ENCODE measurements around the gene MAST1.

Gene MAST1

GRCh38 chr19:12859546-12859945 is 21.2 kb downstream of the MAST1 start:
- TF ChIP-seq EZH2 (IDR thresholded peaks at IDR 0.05) (no peak), FOXP2 (optimal IDR thresholded peaks at IDR 0.05; ENCODE audit: control extremely low read depth, extremely low read length, insufficient read depth) (no peak), POLR2AphosphoS5 (IDR thresholded peaks at IDR 0.05; ENCODE audit: borderline replicate concordance, low read depth, low read length) (no peak)
- no peak for DNase-seq (ENCODE audit: low read depth, low spot score)
- Histone ChIP-seq H3K4me3 (no peak overlapping the region), H3K36me3 (ENCODE audit: insufficient read depth, low read length) (peaks cover 5% of the 10 kb centered on the region; the same call in 1 of the 2 replicates), H3K9ac (ENCODE audit: insufficient read length) (no peak overlapping the region), H3K9me3 (ENCODE audit: low read depth, low read length) (no peaks in the 10 kb centered on the region), H3K27ac (no peak overlapping the region)

- Histone ChIP-seq H3K9ac (ENCODE audit: insufficient read length) (no peak overlapping the region), H3K36me3 (ENCODE audit: insufficient read depth, low read length) (no peaks in the 10 kb centered on the region; the same call in 1 of the 2 replicates), H3K9me3 (ENCODE audit: low read depth, low read length) (no peaks in the 10 kb centered on the region), H3K27ac (no peak overlapping the region), H3K4me3 (no peak overlapping the region)
- no peak for DNase-seq (ENCODE audit: low read depth, low spot score)
- TF ChIP-seq FOXP2 (optimal IDR thresholded peaks at IDR 0.05; ENCODE audit: control extremely low read depth, extremely low read length, insufficient read depth) (no peak), EZH2 (IDR thresholded peaks at IDR 0.05) (no peak), POLR2AphosphoS5 (IDR thresholded peaks at IDR 0.05; ENCODE audit: borderline replicate concordance, low read depth, low read length) (no peak)
Observed at GRCh38 chr19:12864143-12864542, 25.8 kb downstream of the MAST1 start.

GRCh38 chr19:12864721-12865715 is 26.7 kb downstream of the MAST1 start:
- no peak overlapping the region for H3K27ac ChIP-seq
- no peaks in the 10 kb centered on the region; the same call in 1 of the 2 replicates for H3K36me3 ChIP-seq (ENCODE audit: insufficient read depth, low read length)
- no peak overlapping the region for H3K4me3 ChIP-seq
- H3K9ac ChIP-seq (ENCODE audit: insufficient read length) = no peak overlapping the region
- no peak for TF ChIP-seq POLR2AphosphoS5 (IDR thresholded peaks at IDR 0.05; ENCODE audit: borderline replicate concordance, low read depth, low read length)
- no peak for TF ChIP-seq FOXP2 (optimal IDR thresholded peaks at IDR 0.05; ENCODE audit: control extremely low read depth, extremely low read length, insufficient read depth)
- TF ChIP-seq EZH2 (IDR thresholded peaks at IDR 0.05) = no peak
- H3K9me3 ChIP-seq (ENCODE audit: low read depth, low read length) = no peaks in the 10 kb centered on the region
- DNase-seq (ENCODE audit: low read depth, low spot score) = no peak

GRCh38 chr19:12865746-12866415 is 27.6 kb downstream of the MAST1 start:
- DNase-seq (ENCODE audit: low read depth, low spot score) = no peak
- Histone ChIP-seq H3K9me3 (ENCODE audit: low read depth, low read length) (no peaks in the 10 kb centered on the region), H3K4me3 (no peak overlapping the region), H3K36me3 (ENCODE audit: insufficient read depth, low read length) (no peaks in the 10 kb centered on the region), H3K27ac (no peak overlapping the region), H3K9ac (ENCODE audit: insufficient read length) (no peak overlapping the region)
- TF ChIP-seq EZH2 (IDR thresholded peaks at IDR 0.05) = no peak
- TF ChIP-seq POLR2AphosphoS5 (IDR thresholded peaks at IDR 0.05; ENCODE audit: borderline replicate concordance, low read depth, low read length) = no peak
- no peak for TF ChIP-seq FOXP2 (optimal IDR thresholded peaks at IDR 0.05; ENCODE audit: control extremely low read depth, extremely low read length, insufficient read depth)

- no peak overlapping the region for H3K9ac ChIP-seq (ENCODE audit: insufficient read length)
- no peak overlapping the region for H3K27ac ChIP-seq
- no peak for DNase-seq (ENCODE audit: low read depth, low spot score)
- no peaks in the 10 kb centered on the region for H3K9me3 ChIP-seq (ENCODE audit: low read depth, low read length)
- no peak for TF ChIP-seq EZH2 (IDR thresholded peaks at IDR 0.05)
- TF ChIP-seq POLR2AphosphoS5 (IDR thresholded peaks at IDR 0.05; ENCODE audit: borderline replicate concordance, low read depth, low read length) = no peak
- no peak for TF ChIP-seq FOXP2 (optimal IDR thresholded peaks at IDR 0.05; ENCODE audit: control extremely low read depth, extremely low read length, insufficient read depth)
- no peaks in the 10 kb centered on the region for H3K36me3 ChIP-seq (ENCODE audit: insufficient read depth, low read length)
- H3K4me3 ChIP-seq = no peak overlapping the region
Observed at GRCh38 chr19:12866416-12867119, 28.3 kb downstream of the MAST1 start.

GRCh38 chr19:12867120-12868099 is 29.1 kb downstream of the MAST1 start:
- DNase-seq (ENCODE audit: low read depth, low spot score) = no peak
- no peak for TF ChIP-seq EZH2 (IDR thresholded peaks at IDR 0.05)
- no peak for TF ChIP-seq FOXP2 (optimal IDR thresholded peaks at IDR 0.05; ENCODE audit: control extremely low read depth, extremely low read length, insufficient read depth)
- TF ChIP-seq POLR2AphosphoS5 (IDR thresholded peaks at IDR 0.05; ENCODE audit: borderline replicate concordance, low read depth, low read length) = no peak
- Histone ChIP-seq H3K27ac (no peak overlapping the region), H3K9ac (ENCODE audit: insufficient read length) (no peak overlapping the region), H3K9me3 (ENCODE audit: low read depth, low read length) (no peaks in the 10 kb centered on the region), H3K36me3 (ENCODE audit: insufficient read depth, low read length) (no peaks in the 10 kb centered on the region), H3K4me3 (no peak overlapping the region)

- no peaks in the 10 kb centered on the region; the same call in 1 of the 2 replicates for H3K36me3 ChIP-seq (ENCODE audit: insufficient read depth, low read length)
- no peaks in the 10 kb centered on the region for H3K9me3 ChIP-seq (ENCODE audit: low read depth, low read length)
- H3K27ac ChIP-seq = no peak overlapping the region
- TF ChIP-seq POLR2AphosphoS5 (IDR thresholded peaks at IDR 0.05; ENCODE audit: borderline replicate concordance, low read depth, low read length) (no peak), EZH2 (IDR thresholded peaks at IDR 0.05) (no peak), FOXP2 (optimal IDR thresholded peaks at IDR 0.05; ENCODE audit: control extremely low read depth, extremely low read length, insufficient read depth) (no peak)
- H3K4me3 ChIP-seq = no peak overlapping the region
- no peak for DNase-seq (ENCODE audit: low read depth, low spot score)
- no peak overlapping the region for H3K9ac ChIP-seq (ENCODE audit: insufficient read length)
Observed at GRCh38 chr19:12868540-12869112, 30.3 kb downstream of the MAST1 start.
